Measurements from ENCODE around the gene NCF4.

The NCF4 gene

GRCh38 chr22:36900880-36901279 is 40.1 kb downstream of the NCF4 start:
- peak overlapping the region; percentile 80 for H3K4me2 ChIP-seq
- H3K4me1 ChIP-seq = peaks cover 46% of the 10 kb centered on the region
- H3K27me3 ChIP-seq = no peaks in the 10 kb centered on the region
- H3K4me3 ChIP-seq = 0 out of 2 replicates have a peak overlapping the region, but pooled peaks have one; percentile 19
- peak overlapping the region; percentile 88 for H3K27ac ChIP-seq
- H3K36me3 ChIP-seq = no peaks in the 10 kb centered on the region
- peaks cover 38% of the 10 kb centered on the region for H3K9me3 ChIP-seq
- H3K9ac ChIP-seq = peak overlapping the region; percentile 73
- TF ChIP-seq Cebpa-rat (IDR thresholded peaks at IDR 0.05) = no peak
- H4K20me1 ChIP-seq = no peaks in the 10 kb centered on the region

- H3K9me3 ChIP-seq = peaks cover 32% of the 10 kb centered on the region
- H3K4me2 ChIP-seq = peak overlapping the region; percentile 80
- H3K27ac ChIP-seq = peak overlapping the region; percentile 88
Observed at GRCh38 chr22:36901411-36902142, 40.8 kb downstream of the NCF4 start.

DNA sequence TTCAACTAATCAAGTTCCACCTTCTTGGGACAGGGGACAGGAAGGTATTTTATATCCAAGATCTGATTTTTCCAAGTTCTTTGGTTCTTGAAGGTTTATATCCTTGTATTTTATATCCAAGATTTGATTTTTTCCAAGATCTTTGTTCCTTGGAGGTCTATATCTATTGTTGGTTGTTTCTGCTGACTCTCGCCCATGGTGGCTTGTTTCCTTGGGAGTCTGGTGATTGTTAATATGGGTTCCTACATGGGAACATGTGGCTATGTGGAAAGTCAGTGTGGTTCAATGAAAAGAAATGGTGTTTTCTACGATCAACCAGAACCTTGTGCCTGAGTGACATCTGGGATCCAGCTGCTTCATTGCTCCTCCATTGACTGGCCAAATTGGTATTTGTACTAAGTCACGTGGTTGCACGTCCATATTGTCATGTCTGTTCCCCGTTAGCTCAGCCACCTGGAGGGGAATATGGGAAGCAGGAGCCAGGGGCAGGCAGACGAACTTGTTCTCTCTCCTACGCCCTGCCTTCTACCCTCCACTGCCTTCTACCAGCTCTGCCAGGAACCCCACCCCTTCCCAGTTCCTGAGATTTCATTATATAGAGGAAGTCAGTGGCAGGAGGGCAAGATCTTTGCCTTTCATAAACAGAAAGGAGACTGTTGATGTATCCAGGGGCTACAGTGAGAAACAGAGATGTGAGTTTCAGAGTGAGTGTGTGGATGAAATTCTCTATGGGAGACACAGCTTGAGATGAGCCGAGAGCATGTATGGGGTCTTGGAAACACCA is 41.5 kb downstream of the NCF4 start:
- peak overlapping the region; percentile 88 for H3K27ac ChIP-seq
- no peaks in the 10 kb centered on the region for H3K27me3 ChIP-seq
- H3K36me3 ChIP-seq = no peaks in the 10 kb centered on the region
- peaks cover 46% of the 10 kb centered on the region for H3K4me1 ChIP-seq
- H4K20me1 ChIP-seq = no peaks in the 10 kb centered on the region
- no peak overlapping the region; the same call in 1 of the 2 replicates for H3K4me3 ChIP-seq
- no peak for TF ChIP-seq Cebpa-rat (IDR thresholded peaks at IDR 0.05)
- H3K9ac ChIP-seq = no peak overlapping the region
- H3K9me3 ChIP-seq = peaks cover 28% of the 10 kb centered on the region
- peak overlapping the region; percentile 80 for H3K4me2 ChIP-seq

More at GRCh38 chr22:36901411-36902142, 40.8 kb downstream of the NCF4 start:
- H3K4me1 ChIP-seq = peaks cover 46% of the 10 kb centered on the region
- peak overlapping the region; percentile 73 for H3K9ac ChIP-seq
- TF ChIP-seq Cebpa-rat (IDR thresholded peaks at IDR 0.05) = no peak
- H3K36me3 ChIP-seq = no peaks in the 10 kb centered on the region
- no peaks in the 10 kb centered on the region for H4K20me1 ChIP-seq
- H3K27me3 ChIP-seq = no peaks in the 10 kb centered on the region
- peak overlapping the region; percentile 19; the same call in 1 of the 2 replicates for H3K4me3 ChIP-seq

- H3K27ac ChIP-seq = no peak overlapping the region
- no peaks in the 10 kb centered on the region for H3K36me3 ChIP-seq
- TF ChIP-seq Cebpa-rat (IDR thresholded peaks at IDR 0.05) = no peak
- peaks cover 22% of the 10 kb centered on the region for H3K9me3 ChIP-seq
- H3K4me3 ChIP-seq = no peak overlapping the region
- no peak overlapping the region for H3K4me2 ChIP-seq
- H3K27me3 ChIP-seq = no peaks in the 10 kb centered on the region
- H3K4me1 ChIP-seq = peaks cover 40% of the 10 kb centered on the region
- H4K20me1 ChIP-seq = no peaks in the 10 kb centered on the region
- H3K9ac ChIP-seq = no peak overlapping the region
Observed at GRCh38 chr22:36904260-36904880, 43.6 kb downstream of the NCF4 start.

DNA sequence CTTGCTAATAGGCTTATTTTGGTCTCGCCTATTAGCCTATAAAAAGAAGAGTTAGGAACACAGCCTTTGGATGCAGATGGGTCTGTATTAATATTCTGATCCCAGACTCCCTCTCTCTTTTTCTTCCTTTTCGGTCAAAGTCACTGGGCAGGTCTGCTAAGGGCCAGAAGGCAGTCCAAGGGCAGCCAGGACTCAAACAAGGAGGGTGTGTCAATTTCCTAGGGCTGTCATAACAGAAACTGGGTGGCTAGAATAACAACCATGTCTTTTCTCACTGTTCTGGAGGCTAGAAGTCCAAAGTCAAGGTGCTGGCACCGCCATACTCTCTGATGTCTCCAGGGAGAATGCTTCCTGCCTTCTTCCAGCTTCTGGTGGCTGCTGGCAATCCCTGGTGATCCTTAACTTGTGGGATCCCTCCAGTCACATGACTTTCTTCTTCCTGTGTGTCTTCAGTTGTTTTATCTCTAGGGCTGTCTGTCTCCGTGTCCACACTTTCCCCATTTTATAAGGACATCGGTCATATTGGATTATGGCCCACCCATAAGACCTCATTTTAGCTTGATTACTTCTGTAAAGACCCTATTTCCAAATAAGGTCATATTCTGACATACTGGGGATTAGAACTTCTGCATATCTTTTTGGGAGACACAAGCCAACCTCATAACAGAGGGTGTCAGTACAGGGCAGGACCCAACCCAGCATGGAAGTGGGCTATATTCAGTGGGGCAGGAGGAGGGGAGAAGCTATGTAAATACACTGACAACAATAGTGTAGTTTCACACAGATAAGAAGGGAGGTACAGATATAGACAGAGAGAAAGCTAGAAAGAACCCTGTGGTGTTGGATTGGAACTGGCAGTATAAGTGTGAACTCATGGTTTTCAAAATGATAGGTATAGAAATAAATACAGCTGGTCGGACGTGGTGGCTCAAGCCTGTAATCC is 46.7 kb downstream of the NCF4 start:
- H4K20me1 ChIP-seq = no peaks in the 10 kb centered on the region
- H3K36me3 ChIP-seq = no peaks in the 10 kb centered on the region
- no peaks in the 10 kb centered on the region for H3K27me3 ChIP-seq

GRCh38 chr22:36910461-36910860 is 49.7 kb downstream of the NCF4 start:
- no peak for TF ChIP-seq Cebpa-rat (IDR thresholded peaks at IDR 0.05)
- H3K9ac ChIP-seq = no peak overlapping the region
- peaks cover 20% of the 10 kb centered on the region for H3K4me1 ChIP-seq
- H3K36me3 ChIP-seq = no peaks in the 10 kb centered on the region
- no peaks in the 10 kb centered on the region for H3K27me3 ChIP-seq
- no peaks in the 10 kb centered on the region; the same call in 1 of the 2 replicates for H4K20me1 ChIP-seq
- no peak overlapping the region for H3K4me3 ChIP-seq
- no peak overlapping the region for H3K4me2 ChIP-seq
- H3K27ac ChIP-seq = no peak overlapping the region
- no peaks in the 10 kb centered on the region for H3K9me3 ChIP-seq

More for the DNA sequence above, 46.7 kb downstream of the NCF4 start:
- Histone ChIP-seq H3K9ac (no peak overlapping the region), H3K27ac (no peak overlapping the region), H3K9me3 (peaks cover 16% of the 10 kb centered on the region; the same call in 1 of the 2 replicates), H3K4me2 (no peak overlapping the region), H3K4me1 (peaks cover 9% of the 10 kb centered on the region), H3K4me3 (no peak overlapping the region)
- TF ChIP-seq Cebpa-rat (IDR thresholded peaks at IDR 0.05) = no peak

GRCh38 chr22:36911887-36912661 is 51.3 kb downstream of the NCF4 start:
- Histone ChIP-seq H3K27ac (no peak overlapping the region), H3K36me3 (no peaks in the 10 kb centered on the region), H3K9me3 (no peaks in the 10 kb centered on the region), H3K4me1 (peaks cover 26% of the 10 kb centered on the region), H3K9ac (no peak overlapping the region), H3K4me3 (no peak overlapping the region), H4K20me1 (peaks cover 6% of the 10 kb centered on the region; the same call in 1 of the 2 replicates), H3K4me2 (no peak overlapping the region), H3K27me3 (no peaks in the 10 kb centered on the region)
- no peak for TF ChIP-seq Cebpa-rat (IDR thresholded peaks at IDR 0.05)

- Histone ChIP-seq H3K9ac (no peak overlapping the region; the same call in 1 of the 2 replicates), H3K36me3 (no peaks in the 10 kb centered on the region), H3K9me3 (no peaks in the 10 kb centered on the region), H4K20me1 (peaks cover 10% of the 10 kb centered on the region; the same call in 1 of the 2 replicates), H3K4me1 (peaks cover 26% of the 10 kb centered on the region), H3K4me3 (peak overlapping the region; percentile 74; the same call in 1 of the 2 replicates), H3K27ac (peak overlapping the region; percentile 88), H3K4me2 (peak overlapping the region; percentile 95), H3K27me3 (no peaks in the 10 kb centered on the region)
- TF ChIP-seq Cebpa-rat (IDR thresholded peaks at IDR 0.05) = no peak
Observed at GRCh38 chr22:36912694-36913426, 52.1 kb downstream of the NCF4 start.
